ENCODE measurements around the gene FILIP1L. TPM values are rescaled to one million over a fixed set of nuclear protein-coding genes. Genes with fewer than 3 reads are reported as not detected.

The FILIP1L gene
- total and polyA plus RNA-seq, 2 of the 8 experiments (the other 6 are each of a cell fraction or from before 2014, with no cell fraction given): 0.06 to 0.09 TPM

DNA sequence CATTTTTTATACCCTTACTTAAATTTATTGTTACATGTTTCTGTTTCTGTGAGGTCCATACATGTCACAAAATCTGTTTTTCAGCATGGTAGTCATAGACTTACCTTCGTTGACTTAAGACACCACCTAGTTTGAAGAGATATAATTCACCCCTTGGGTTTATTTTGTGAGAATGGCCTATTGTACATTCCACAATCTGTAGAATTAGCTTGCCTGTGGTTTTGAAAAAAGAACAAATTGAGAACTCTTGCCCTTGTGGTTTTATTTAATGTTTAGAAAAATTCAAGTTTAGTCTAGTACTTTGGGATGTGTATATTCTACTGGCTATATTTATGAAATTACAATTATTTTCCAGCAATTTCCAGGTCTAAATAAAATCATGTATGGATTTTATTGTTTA lies 31.6 kb downstream of the FILIP1L start:
- no peaks in the 10 kb centered on the region; a peak in 2 of 7 replicates for H3K4me1 ChIP-seq (replicated peaks in 1 of 4; ENCODE audit: control insufficient read depth in 3 of 4, insufficient read depth in 4 of 4, low read length in 3 of 4)
- H3K14ac ChIP-seq (ENCODE audit: insufficient read length): no peak overlapping the region
- no peak overlapping the region for H3K9ac ChIP-seq (replicated peaks in 1 of 4; ENCODE audit: extremely low read depth in 1 of 4, low read depth in 3 of 4, low read length in 3 of 4)
- H2BK20ac ChIP-seq (ENCODE audit: low read length): no peak overlapping the region
- H3K4ac ChIP-seq (replicated peaks; ENCODE audit: insufficient read length, low read depth, low read length): no peak overlapping the region
- no peak overlapping the region for H2BK120ac ChIP-seq (replicated peaks; ENCODE audit: low read depth, low read length)
- no peaks in the 10 kb centered on the region for H4K20me1 ChIP-seq (replicated peaks in 1 of 2; ENCODE audit: control insufficient read depth in 1 of 2, insufficient read depth in 2 of 2, low read length in 2 of 2)
- H2BK15ac ChIP-seq (ENCODE audit: low read length): no peak overlapping the region
- no peak overlapping the region for H4K8ac ChIP-seq (ENCODE audit: extremely low read depth, insufficient read depth, low read length)
- no peaks in the 10 kb centered on the region for H3K9me3 ChIP-seq (ENCODE audit: insufficient read depth in 2 of 2, low read depth in 1 of 2, low read length in 1 of 2)
- no peak overlapping the region for H3K27ac ChIP-seq (ENCODE audit: low read depth, low read length)
- H3K79me2 ChIP-seq (ENCODE audit: control insufficient read depth in 1 of 2, insufficient read depth in 2 of 2, low read length in 2 of 2): no peaks in the 10 kb centered on the region
- H3K56ac ChIP-seq (replicated peaks; ENCODE audit: insufficient read length, low read depth, low read length): no peak overlapping the region
- no peak for DNase-seq (ENCODE audit: low read depth in 1 of 2, low spot score in 2 of 2)
- H3K23ac ChIP-seq (ENCODE audit: insufficient read length): no peak overlapping the region
- ChIA-PET CTCF (ENCODE audit: partially characterized antibody) (no interaction called here), POLR2A (ENCODE audit: partially characterized antibody) (interaction anchor here (1.7 kb wide), 1 partner anchor 9 kb away, joined by 3 read pairs; no protein-coding TSS in a partner anchor)
- H2AFZ ChIP-seq (ENCODE audit: low read length): no peak overlapping the region
- H3K79me1 ChIP-seq (ENCODE audit: low read depth, low read length): no peaks in the 10 kb centered on the region
- no peaks in the 10 kb centered on the region for H3K36me3 ChIP-seq (ENCODE audit: control insufficient read depth in 2 of 4, insufficient read depth in 4 of 4, low read length in 3 of 4)
- no peak overlapping the region for H2AK5ac ChIP-seq (ENCODE audit: low read depth, low read length)
- no peak overlapping the region for H4K91ac ChIP-seq (replicated peaks; ENCODE audit: insufficient read length, low read length)
- no peak overlapping the region for H3K4me3 ChIP-seq (ENCODE audit: extremely low read depth in 1 of 4, insufficient read depth in 2 of 4, low read depth in 3 of 4, low read length in 4 of 4)
- no peak overlapping the region for H2BK5ac ChIP-seq (ENCODE audit: low read depth, low read length)
- 84% methylated on average over 1 of the region's 1 CpG; no CpG with 5 or more reads in 1 of the 2 experiments for WGBS, 2 experiments (ENCODE audit: extremely low coverage in 1 of 2, insufficient coverage in 1 of 2, insufficient read length in 1 of 2, insufficient replicate concordance in 2 of 2, low coverage in 1 of 2, low lambda C conversion rate in 2 of 2, missing lambda C conversion rate in 1 of 2)
- FAIRE-seq: no peak
- H4K5ac ChIP-seq (ENCODE audit: insufficient read length, low read depth, low read length): no peak overlapping the region
- H3K23me2 ChIP-seq (ENCODE audit: low read depth, low read length): no peaks in the 10 kb centered on the region
- H3K27me3 ChIP-seq (replicated peaks in 1 of 4; ENCODE audit: control insufficient read depth in 3 of 4, extremely low read depth in 1 of 4, insufficient read depth in 3 of 4, low read length in 3 of 4): no peaks in the 10 kb centered on the region
- no peak overlapping the region for H3K18ac ChIP-seq (ENCODE audit: extremely low read depth, low read length)
- no peak overlapping the region for H3K4me2 ChIP-seq (ENCODE audit: insufficient read depth in 1 of 2, low read depth in 2 of 2, low read length in 2 of 2)
- H2BK12ac ChIP-seq (ENCODE audit: low read depth, low read length): no peak overlapping the region
- TF ChIP-seq RAD21 (IDR thresholded peaks at IDR 0.05 in 1 of 2, conservative IDR thresholded peaks at IDR 0.05 in 1 of 2; ENCODE audit: low read depth in 2 of 2, low read length in 2 of 2): no peak
- no peak for TF ChIP-seq EP300 (IDR thresholded peaks at IDR 0.05; ENCODE audit: borderline replicate concordance in 1 of 2, low read depth in 2 of 2, low read length in 2 of 2)
- no peak for TF ChIP-seq GABPA (IDR thresholded peaks at IDR 0.05; ENCODE audit: borderline replicate concordance, insufficient read depth, low read length)
- no peak for TF ChIP-seq HDAC6 (IDR thresholded peaks at IDR 0.05; ENCODE audit: low read depth, low read length)
- TF ChIP-seq, protein P1, sequence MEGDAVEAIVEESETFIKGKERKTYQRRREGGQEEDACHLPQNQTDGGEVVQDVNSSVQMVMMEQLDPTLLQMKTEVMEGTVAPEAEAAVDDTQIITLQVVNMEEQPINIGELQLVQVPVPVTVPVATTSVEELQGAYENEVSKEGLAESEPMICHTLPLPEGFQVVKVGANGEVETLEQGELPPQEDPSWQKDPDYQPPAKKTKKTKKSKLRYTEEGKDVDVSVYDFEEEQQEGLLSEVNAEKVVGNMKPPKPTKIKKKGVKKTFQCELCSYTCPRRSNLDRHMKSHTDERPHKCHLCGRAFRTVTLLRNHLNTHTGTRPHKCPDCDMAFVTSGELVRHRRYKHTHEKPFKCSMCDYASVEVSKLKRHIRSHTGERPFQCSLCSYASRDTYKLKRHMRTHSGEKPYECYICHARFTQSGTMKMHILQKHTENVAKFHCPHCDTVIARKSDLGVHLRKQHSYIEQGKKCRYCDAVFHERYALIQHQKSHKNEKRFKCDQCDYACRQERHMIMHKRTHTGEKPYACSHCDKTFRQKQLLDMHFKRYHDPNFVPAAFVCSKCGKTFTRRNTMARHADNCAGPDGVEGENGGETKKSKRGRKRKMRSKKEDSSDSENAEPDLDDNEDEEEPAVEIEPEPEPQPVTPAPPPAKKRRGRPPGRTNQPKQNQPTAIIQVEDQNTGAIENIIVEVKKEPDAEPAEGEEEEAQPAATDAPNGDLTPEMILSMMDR (IDR thresholded peaks at IDR 0.05; ENCODE audit: control extremely low read depth in 1 of 3, insufficient read depth in 1 of 3, low read depth in 1 of 3, low read length in 3 of 3): no peak
- TF ChIP-seq CHD1 (IDR thresholded peaks at IDR 0.05; ENCODE audit: low read depth, low read length): no peak
- no peak for TF ChIP-seq NRF1 (IDR thresholded peaks at IDR 0.05; ENCODE audit: low read depth, low read length)
- no peak for TF ChIP-seq NANOG (IDR thresholded peaks at IDR 0.05; ENCODE audit: insufficient read depth, low read depth, low read length, poor library complexity, severe bottlenecking)
- TF ChIP-seq SP4 (IDR thresholded peaks at IDR 0.05; ENCODE audit: low read length): no peak
- no peak for TF ChIP-seq JUN (IDR thresholded peaks at IDR 0.05; ENCODE audit: low read depth, low read length)
- TF ChIP-seq SRF (IDR thresholded peaks at IDR 0.05; ENCODE audit: low read depth, low read length): no peak

Measured in H1 (cell line).